Neutrophil (primary cell): ENCODE data around the gene ASTN2.

Experiments used
- H3K27ac ChIP-seq: fragments of 200-600 bp; sonication (generic); 2 replicates; pipeline ENCODE4 v1.5.1; 2016; ENCODE audit warnings: mild to moderate bottlenecking, moderate library complexity
- H3K27me3 ChIP-seq: fragments of 200-600 bp; sonication (generic); 2 replicates; pipeline ENCODE4 v1.6.0; 2016; ENCODE audit warnings: mild to moderate bottlenecking
- H3K36me3 ChIP-seq: fragments of 200-600 bp; sonication (generic); 2 replicates; pipeline ENCODE4 v1.5.1; 2017
- H3K4me1 ChIP-seq, 2 experiments: fragments of 200-600 bp in 1 of 2; sonication (generic) in 1 of 2; 1 replicate in 1 of 2; 2 replicates in 1 of 2; pipeline versions ENCODE4 v1.5.1 to v1.6.1; 2013 to 2016; ENCODE audit warnings: low read depth in 1 of 2, low read length in 1 of 2, mild to moderate bottlenecking in 1 of 2, moderate library complexity in 1 of 2; ENCODE audit not compliant: control insufficient read depth in 1 of 2, insufficient read depth in 1 of 2
- H3K4me3 ChIP-seq, 2 experiments: fragments of 200-600 bp in 1 of 2; sonication (generic) in 1 of 2; 1 replicate in 1 of 2; 2 replicates in 1 of 2; pipeline ENCODE4 v1.5.1; 2013 to 2016; ENCODE audit warnings: low read depth in 1 of 2, low read length in 1 of 2, mild to moderate bottlenecking in 1 of 2, moderate library complexity in 1 of 2
- H3K9me3 ChIP-seq: fragments of 200-600 bp; sonication (generic); 2 replicates; pipeline ENCODE4 v1.5.1; 2016
- CTCF ChIP-seq: fragments of 200-600 bp; sonication (generic); IDR thresholded peaks from 2 replicates; pipeline ENCODE4 v1.5.1; 2016; ENCODE audit warnings: antibody characterized with exemption

The ASTN2 gene

GRCh38 chr9:116774421-116775180, 640.3 kb downstream of the ASTN2 start:
- H3K27ac ChIP-seq = no peak overlapping the region
- no peak for TF ChIP-seq CTCF

GRCh38 chr9:116767219-116767618, 647.6 kb downstream of the ASTN2 start:
- no peak overlapping the region for H3K27ac ChIP-seq
- H3K27me3 ChIP-seq = no peaks in the 10 kb centered on the region
- TF ChIP-seq CTCF = no peak
- no peaks in the 10 kb centered on the region for H3K4me1 ChIP-seq
- no peaks in the 10 kb centered on the region for H3K9me3 ChIP-seq
- H3K36me3 ChIP-seq = no peaks in the 10 kb centered on the region
- no peak overlapping the region for H3K4me3 ChIP-seq

More at GRCh38 chr9:116774421-116775180, 640.3 kb downstream of the ASTN2 start:
- no peak overlapping the region for H3K4me3 ChIP-seq
- no peaks in the 10 kb centered on the region for H3K9me3 ChIP-seq
- no peaks in the 10 kb centered on the region for H3K27me3 ChIP-seq
- no peaks in the 10 kb centered on the region for H3K36me3 ChIP-seq
- H3K4me1 ChIP-seq = no peaks in the 10 kb centered on the region

GRCh38 chr9:116765011-116765410, 649.8 kb downstream of the ASTN2 start:
- Histone ChIP-seq H3K4me3 (no peak overlapping the region), H3K27me3 (no peaks in the 10 kb centered on the region), H3K4me1 (no peaks in the 10 kb centered on the region), H3K9me3 (no peaks in the 10 kb centered on the region), H3K36me3 (no peaks in the 10 kb centered on the region), H3K27ac (no peak overlapping the region)
- TF ChIP-seq CTCF = no peak

GRCh38 chr9:116763770-116764169, 651.1 kb downstream of the ASTN2 start:
- H3K4me3 ChIP-seq = no peak overlapping the region
- no peak for TF ChIP-seq CTCF
- no peaks in the 10 kb centered on the region for H3K27me3 ChIP-seq
- no peak overlapping the region for H3K27ac ChIP-seq
- no peaks in the 10 kb centered on the region for H3K4me1 ChIP-seq
- H3K9me3 ChIP-seq = no peaks in the 10 kb centered on the region
- no peaks in the 10 kb centered on the region for H3K36me3 ChIP-seq

GRCh38 chr9:116760636-116761035, 654.2 kb downstream of the ASTN2 start:
- peaks cover 6% of the 10 kb centered on the region for H3K27me3 ChIP-seq
- TF ChIP-seq CTCF = no peak
- no peaks in the 10 kb centered on the region for H3K4me1 ChIP-seq
- H3K9me3 ChIP-seq = no peaks in the 10 kb centered on the region
- H3K4me3 ChIP-seq = no peak overlapping the region
- H3K36me3 ChIP-seq = no peaks in the 10 kb centered on the region
- no peak overlapping the region for H3K27ac ChIP-seq
